Endothelial cell of umbilical vein (primary cell): ENCODE measurements around the gene LHPP. TPM values are rescaled to one million over a fixed set of nuclear protein-coding genes. Genes with fewer than 3 reads are reported as not detected.

Experiments
- BruUV-seq: library from RNA; stranded (reverse); fragments of 400-500 nt; replicated peaks from 2 replicates; lab custom pipeline; 2021; lab: Mats Ljungman, UMichigan
- CTCF ChIA-PET: fragments of 300-600, 350-600 bp; sonication (Branson Sonifier 250); formaldehyde crosslinking; loops from one replicate; lab custom pipeline; 2021; ENCODE audit warnings: antibody characterized with exemption, inconsistent platforms; lab: Charles Lee
- POLR2A ChIA-PET: fragments of 300-600, 350-600 bp; sonication (Branson Sonifier 250); formaldehyde crosslinking; loops from one replicate; lab custom pipeline; 2021; ENCODE audit warnings: antibody characterized with exemption, inconsistent platforms; lab: Charles Lee
- DNase-seq: peaks from one replicate; pipeline ENCODE4 v3.0.0-alpha.2; 2011; ENCODE audit warnings: low read depth, low spot score
- FAIRE-seq: peaks from 2 replicates; lab custom pipeline; 2011; peaks lifted over from hg19 to GRCh38; lab: Jason Lieb, UNC
- H2AFZ ChIP-seq: 2 replicates; pipeline ENCODE4 v1.6.0; 2012; ENCODE audit warnings: low read depth, low read length, control low read depth, inconsistent platforms
- H3K27ac ChIP-seq: 2 replicates; pipeline ENCODE4 v1.5.1; 2011; ENCODE audit warnings: low read depth, mild to moderate bottlenecking, control low read depth, low read length, moderate library complexity; ENCODE audit not compliant: insufficient read depth
- H3K27me3 ChIP-seq, 2 experiments: 2 replicates each; pipeline versions ENCODE4 v1.6.0 to v1.6.1; 2011; ENCODE audit warnings: low read length in 2 of 2, mixed read lengths in 1 of 2; ENCODE audit not compliant: control insufficient read depth in 2 of 2, insufficient read depth in 2 of 2
- H3K36me3 ChIP-seq, 2 experiments: 2 replicates in 1 of 2; 3 replicates in 1 of 2; pipeline ENCODE4 v1.5.1; 2011; ENCODE audit warnings: low read length in 2 of 2, mild to moderate bottlenecking in 1 of 2, moderate library complexity in 1 of 2; ENCODE audit not compliant: control insufficient read depth in 2 of 2, insufficient read depth in 2 of 2; ENCODE audit errors: extremely low read depth in 1 of 2
- H3K4me1 ChIP-seq: 3 replicates; pipeline ENCODE4 v1.5.1; 2011; ENCODE audit warnings: mild to moderate bottlenecking, low read length; ENCODE audit not compliant: control insufficient read depth, insufficient read depth; ENCODE audit errors: extremely low read depth
- H3K4me2 ChIP-seq: 2 replicates; pipeline ENCODE4 v1.6.1; 2011; ENCODE audit warnings: low read length, control low read depth, mixed read lengths; ENCODE audit not compliant: insufficient read depth
- H3K4me3 ChIP-seq, 3 experiments: fragments of 200-600 bp in 1 of 3; sonication (generic), shearing (Covaris generic) in 1 of 3; replicated peaks in 1 of 3; 2 replicates each; pipeline ENCODE4 v1.5.1; 2011 to 2016; ENCODE audit warnings: control low read depth in 3 of 3, low read length in 3 of 3, mild to moderate bottlenecking in 2 of 3, inconsistent platforms in 1 of 3, low read depth in 1 of 3, moderate library complexity in 1 of 3; ENCODE audit not compliant: insufficient read depth in 1 of 3
- H3K79me2 ChIP-seq: 2 replicates; pipeline ENCODE4 v1.6.0; 2012; ENCODE audit warnings: low read length, inconsistent platforms; ENCODE audit not compliant: control insufficient read depth, insufficient read depth
- H3K9ac ChIP-seq: replicated peaks from 2 replicates; pipeline ENCODE3; 2011; ENCODE audit warnings: low read length, control low read depth; ENCODE audit not compliant: insufficient read depth; ENCODE audit errors: extremely low read depth
- H3K9me1 ChIP-seq: replicated peaks from 3 replicates; pipeline ENCODE4 v1.6.0; 2011; ENCODE audit warnings: mild to moderate bottlenecking, low read length; ENCODE audit not compliant: control insufficient read depth, insufficient read depth; ENCODE audit errors: extremely low read depth
- H3K9me3 ChIP-seq: replicated peaks from 2 replicates; pipeline ENCODE4 v1.5.1; 2012; ENCODE audit warnings: low read length, inconsistent platforms; ENCODE audit not compliant: control insufficient read depth, insufficient read depth
- H4K20me1 ChIP-seq: replicated peaks from 2 replicates; pipeline ENCODE3; 2011; ENCODE audit warnings: mild to moderate bottlenecking, low read length; ENCODE audit not compliant: control insufficient read depth, insufficient read depth; ENCODE audit errors: extremely low read depth
- EZH2 ChIP-seq: IDR thresholded peaks from 2 replicates; pipeline ENCODE4 v1.6.1; 2012; ENCODE audit warnings: borderline replicate concordance, low read depth, mild to moderate bottlenecking, moderate library complexity, low read length, inconsistent platforms; ENCODE audit not compliant: severe bottlenecking
- GATA2 ChIP-seq: IDR thresholded peaks from 2 replicates; pipeline ENCODE4 v1.7.0; 2011; ENCODE audit warnings: low read depth, mild to moderate bottlenecking, moderate library complexity, mixed read lengths, low read length; ENCODE audit not compliant: insufficient read length, insufficient read depth
- JUN ChIP-seq: IDR thresholded peaks from 2 replicates; pipeline ENCODE4 v1.6.1; 2011; ENCODE audit warnings: borderline replicate concordance, low read depth; ENCODE audit not compliant: insufficient read length, insufficient read depth
- POLR2AphosphoS5 ChIP-seq: IDR thresholded peaks from 2 replicates; pipeline ENCODE4 v1.6.1; 2012; ENCODE audit warnings: low read depth, mild to moderate bottlenecking, control low read depth, low read length, moderate library complexity; ENCODE audit not compliant: insufficient read depth
- dilution Hi-C: fragments of 300-500 bp; cut with MboI; formaldehyde crosslinking; loops from one replicate; pipeline ENCODE4 v1.15.0; 2019; ENCODE audit warnings: low sequenced_read_pairs; ENCODE audit not compliant: extremely low pct_ligation_motif_present
- intact Hi-C: fragments of 100-400 bp; cut with micrococcal nuclease; formaldehyde crosslinking; loops from one replicate; pipeline ENCODE4 v1.10.0; 2022
- polyA plus RNA-seq, 4 experiments: library from polyadenylated mRNA; depleted of rRNA in 3 of 4; stranded (reverse) in 3 of 4; unstranded in 1 of 4; fragments of >200 nt; gene quantifications; 2 replicates each; pipeline versions ENCODE4 v1.2.1 to v1.2.3, GENCODE V29; 2011 to 2012; ENCODE audit warnings: missing spikeins in 1 of 4
- total RNA-seq: library from RNA; stranded (reverse); gene quantifications from 2 replicates; pipeline ENCODE4 v1.2.3, GENCODE V29; 2021
- TF ChIP-seq, protein P1 (sequence below), 2 donors: IDR thresholded peaks; 1 replicate in 1 of 2; 2 replicates in 1 of 2; pipeline ENCODE4 v1.5.1; 2011; ENCODE audit warnings: low read length in 2 of 2, mild to moderate bottlenecking in 2 of 2, moderate library complexity in 2 of 2, control low read depth in 1 of 2, inconsistent platforms in 1 of 2, low read depth in 1 of 2; ENCODE audit not compliant: insufficient read depth in 1 of 2; ENCODE audit errors: extremely low read depth in 1 of 2

The LHPP gene
- total and polyA plus RNA-seq, 2 donors (not counting 3 experiments of a cell fraction or from before 2014, with no cell fraction given): 5.8 to 11.2 TPM

GRCh38 chr10:124447751-124448466 is 13.7 kb upstream of the LHPP start:
- no peaks in the 10 kb centered on the region for H3K36me3 ChIP-seq
- intact Hi-C loops (no loop called here), dilution Hi-C loops (no loop called here)
- H3K4me3 ChIP-seq: no peak overlapping the region
- peaks cover 70 to 85% of the 10 kb centered on the region in 2 experiments for H3K27me3 ChIP-seq
- FAIRE-seq (no peak), DNase-seq (no peak)
- no peaks in the 10 kb centered on the region for H3K79me2 ChIP-seq
- H4K20me1 ChIP-seq: no peaks in the 10 kb centered on the region
- no peak overlapping the region for H2AFZ ChIP-seq
- no peak for TF ChIP-seq GATA2
- TF ChIP-seq JUN: no peak
- TF ChIP-seq, protein P1, sequence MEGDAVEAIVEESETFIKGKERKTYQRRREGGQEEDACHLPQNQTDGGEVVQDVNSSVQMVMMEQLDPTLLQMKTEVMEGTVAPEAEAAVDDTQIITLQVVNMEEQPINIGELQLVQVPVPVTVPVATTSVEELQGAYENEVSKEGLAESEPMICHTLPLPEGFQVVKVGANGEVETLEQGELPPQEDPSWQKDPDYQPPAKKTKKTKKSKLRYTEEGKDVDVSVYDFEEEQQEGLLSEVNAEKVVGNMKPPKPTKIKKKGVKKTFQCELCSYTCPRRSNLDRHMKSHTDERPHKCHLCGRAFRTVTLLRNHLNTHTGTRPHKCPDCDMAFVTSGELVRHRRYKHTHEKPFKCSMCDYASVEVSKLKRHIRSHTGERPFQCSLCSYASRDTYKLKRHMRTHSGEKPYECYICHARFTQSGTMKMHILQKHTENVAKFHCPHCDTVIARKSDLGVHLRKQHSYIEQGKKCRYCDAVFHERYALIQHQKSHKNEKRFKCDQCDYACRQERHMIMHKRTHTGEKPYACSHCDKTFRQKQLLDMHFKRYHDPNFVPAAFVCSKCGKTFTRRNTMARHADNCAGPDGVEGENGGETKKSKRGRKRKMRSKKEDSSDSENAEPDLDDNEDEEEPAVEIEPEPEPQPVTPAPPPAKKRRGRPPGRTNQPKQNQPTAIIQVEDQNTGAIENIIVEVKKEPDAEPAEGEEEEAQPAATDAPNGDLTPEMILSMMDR (IDR thresholded peaks at IDR 0.05; ENCODE audit: extremely low read depth in 1 of 2, insufficient read depth in 1 of 2, low read depth in 1 of 2, low read length in 2 of 2): no peak
- TF ChIP-seq EZH2: peak; percentile 86
- no peak for TF ChIP-seq POLR2AphosphoS5
- no peak overlapping the region for H3K9ac ChIP-seq
- BruUV-seq: no TSS peak
- H3K9me1 ChIP-seq: no peaks in the 10 kb centered on the region
- no peaks in the 10 kb centered on the region for H3K9me3 ChIP-seq
- H3K4me2 ChIP-seq: no peak overlapping the region
- peaks cover 2% of the 10 kb centered on the region for H3K4me1 ChIP-seq
- POLR2A ChIA-PET: no interaction called here
- no peak overlapping the region for H3K27ac ChIP-seq
- CTCF ChIA-PET: no interaction called here
